ENCODE results near the gene PLOD3. TPM values are rescaled to one million over a fixed set of nuclear protein-coding genes. Genes with fewer than 3 reads are reported as not detected.
"Not testable (repeated sequence)": the region's sequence is repeated elsewhere in the genome, so short reads cannot be mapped to it uniquely, and the experiment has no call there.

The PLOD3 gene
- 10 to 100 TPM; 27.4 to 77.6 (median 42.0) TPM for total RNA-seq
- polyA plus RNA-seq: 10 to 100 TPM; 22.2 to 55.2 TPM
- long read RNA-seq, donor 1, transcript PLOD3-201 (19 exons, 2,920 nt): major isoform, 9 of 37 reads
- long read RNA-seq, donor 1, partial matches to known transcripts: 23 of 37 reads
- long read RNA-seq, donor 1, other reads (novel, unspliced or antisense): 5 of 37 reads
- long read RNA-seq, donor 2, transcript PLOD3-201 (19 exons, 2,920 nt): major isoform, 45 of 90 reads
- long read RNA-seq, donor 2, partial matches to known transcripts: 40 of 90 reads
- long read RNA-seq, donor 2, other reads (novel, unspliced or antisense): 5 of 90 reads
- long read RNA-seq, donor 3, transcript PLOD3-201 (19 exons, 2,920 nt): major isoform, 6 of 26 reads
- long read RNA-seq, donor 3, partial matches to known transcripts: 17 of 26 reads
- long read RNA-seq, donor 3, other reads (novel, unspliced or antisense): 3 of 26 reads

GRCh38 chr7:101217388-101218235 is at the start of gene PLOD3, which contains the start of gene ZNHIT1:
Gene PLOD3 (minus strand): TSS chr7:101217581. CDS start chr7:101217274, 307 bp downstream.
Gene ZNHIT1 (plus strand): TSS chr7:101218165. CDS start chr7:101218196, 31 bp downstream.
- peaks cover 4 to 48% (median 31%) of the 10 kb centered on the region in 12 donors for H3K4me1 ChIP-seq
- H3K36me3 ChIP-seq: peaks cover 0 to 48% (median 27%) of the 10 kb centered on the region in 9 donors
- no peaks in the 10 kb centered on the region for H3K27me3 ChIP-seq
- DNase-seq (peak; percentile 96 to 99 (median 97)), ATAC-seq (peak; percentile 91 to 96 (median 94))
- peak in 1 of 2 donors; percentile 37 for TF ChIP-seq POLR2A (IDR thresholded peaks at IDR 0.05)
- TF ChIP-seq CTCF (IDR thresholded peaks at IDR 0.05): peak in 9 of 12 donors; percentile 9 to 53 (median 23)
- H3K4me3 ChIP-seq: peak within 1 kb of the TSS; percentile 53 to 95 (median 80)
- no peaks in the 10 kb centered on the region for H3K9me3 ChIP-seq
- peak within 1 kb of the TSS; percentile 82 to 97 (median 90) for H3K27ac ChIP-seq
- intact Hi-C loops (cut with DNase I): loop anchor here in 9 of 10 donors (1.0 to 10.0 kb wide), 5 partner anchors 21 to 67 kb away; partner anchors contain the start of gene FIS1 (in 3 of the 9)
- 1% methylated on average over 30 to 57 of the region's 57 CpGs for WGBS, 4 donors

GRCh38 chr7:101265622-101266516 is 48.5 kb upstream of the PLOD3 start:
- TF ChIP-seq POLR2A (IDR thresholded peaks at IDR 0.05): no peak
- no peak for TF ChIP-seq CTCF (IDR thresholded peaks at IDR 0.05)
- H3K36me3 ChIP-seq: no peaks in the 10 kb centered on the region
- ATAC-seq (no peak), DNase-seq (no peak)
- H3K27me3 ChIP-seq: peaks cover 0 to 5% (median 0%) of the 10 kb centered on the region in 9 donors
- intact Hi-C loops (cut with DNase I): loop anchor here in 1 of 10 donors (2.0 kb wide), 1 partner anchor 15 kb away; no protein-coding TSS in a partner anchor
- no peak overlapping the region for H3K27ac ChIP-seq
- H3K4me3 ChIP-seq: no peak overlapping the region
- WGBS, 4 donors: 61 to 67% (median 65%) methylated on average over 17 of the region's 17 CpGs
- peaks cover 0 to 5% (median 0%) of the 10 kb centered on the region in 12 donors for H3K4me1 ChIP-seq
- no peaks in the 10 kb centered on the region for H3K9me3 ChIP-seq

- 36 to 47% (median 43%) methylated on average over 6 of the region's 6 CpGs for WGBS, 4 donors
- DNase-seq: peak in 3 of 5 donors; percentile 32 to 70 (median 49)
- H3K4me1 ChIP-seq, H3K9me3 ChIP-seq, H3K4me3 ChIP-seq, H3K36me3 ChIP-seq, H3K27me3 ChIP-seq: not testable (repeated sequence)
- ATAC-seq: peak; percentile 85 to 97 (median 90)
- peak overlapping the region in 1 of 12 donors; percentile 53 for H3K27ac ChIP-seq
- intact Hi-C loops (cut with DNase I): loop anchor here in 1 of 10 donors (2.0 kb wide), 1 partner anchor 17 kb away; no protein-coding TSS in a partner anchor
These were observed 46.8 kb upstream of the PLOD3 start for GRCh38 chr7:101264102-101264706.
